Measurements from ENCODE around the gene DGKH.

The DGKH gene

GRCh38 chr13:42272804-42273175 lies 224.3 kb downstream of the DGKH start:
- Histone ChIP-seq H3K27ac (replicated peaks; ENCODE audit: low read length) (no peak overlapping the region), H3K4me3 (ENCODE audit: low read length in 2 of 2) (peak overlapping the region; percentile 62 to 96), H2BK5ac (ENCODE audit: low read length) (no peak overlapping the region), H3K9ac (ENCODE audit: low read depth, low read length, poor library complexity) (no peak overlapping the region), H2BK120ac (ENCODE audit: low read depth, low read length) (no peak overlapping the region), H3K23ac (ENCODE audit: low read depth, low read length, poor library complexity) (no peak overlapping the region), H3K9me3 (replicated peaks in 1 of 2; ENCODE audit: control insufficient read depth in 2 of 2, insufficient read depth in 1 of 2, low read depth in 1 of 2, low read length in 2 of 2) (peaks cover 4 to 7% of the 10 kb centered on the region in 2 donors), H3K4ac (ENCODE audit: low read length) (no peak overlapping the region), H2AK5ac (ENCODE audit: low read depth, low read length) (no peak overlapping the region), H3K27me3 (ENCODE audit: control insufficient read depth in 3 of 3, insufficient read depth in 3 of 3, low read depth in 1 of 3, low read length in 3 of 3) (no peaks in the 10 kb centered on the region), H3K18ac (ENCODE audit: low read length) (no peak overlapping the region), H3K79me1 (ENCODE audit: low read depth, low read length) (no peaks in the 10 kb centered on the region), H3K4me2 (ENCODE audit: insufficient read depth, low read length, poor library complexity, severe bottlenecking) (peak overlapping the region; percentile 79), H3K4me1 (ENCODE audit: control insufficient read depth in 2 of 2, insufficient read depth in 1 of 2, low read depth in 1 of 2, low read length in 2 of 2) (peaks cover 5% of the 10 kb centered on the region in 2 donors), H2AFZ (ENCODE audit: low read length) (peak overlapping the region; percentile 96), H2BK15ac (ENCODE audit: low read length) (no peak overlapping the region), H3K14ac (ENCODE audit: low read length) (no peak overlapping the region), H2BK12ac (ENCODE audit: low read length) (no peak overlapping the region), H3K36me3 (replicated peaks in 1 of 2; ENCODE audit: control insufficient read depth in 2 of 2, insufficient read depth in 2 of 2, low read length in 2 of 2) (no peaks in the 10 kb centered on the region), H4K91ac (ENCODE audit: low read depth, low read length, poor library complexity) (no peak overlapping the region), H4K8ac (ENCODE audit: low read depth, low read length) (no peak overlapping the region)
- no peak for DNase-seq (ENCODE audit: low spot score)
- no CpG with 5 or more reads among the region's 4 CpGs for WGBS, 2 donors (ENCODE audit: extremely low coverage in 2 of 2, insufficient read length in 2 of 2, insufficient replicate concordance in 1 of 2)

GRCh38 chr13:42274386-42275097 lies 226.1 kb downstream of the DGKH start:
- Histone ChIP-seq H3K18ac (ENCODE audit: low read length) (no peak overlapping the region), H2AFZ (ENCODE audit: low read length) (no peak overlapping the region), H3K9ac (ENCODE audit: low read depth, low read length, poor library complexity) (no peak overlapping the region), H3K4me3 (ENCODE audit: low read length in 2 of 2) (no peak overlapping the region), H3K27ac (replicated peaks; ENCODE audit: low read length) (no peak overlapping the region), H3K4me2 (ENCODE audit: insufficient read depth, low read length, poor library complexity, severe bottlenecking) (no peak overlapping the region), H2BK15ac (ENCODE audit: low read length) (no peak overlapping the region), H4K8ac (ENCODE audit: low read depth, low read length) (no peak overlapping the region), H2BK12ac (ENCODE audit: low read length) (no peak overlapping the region), H2BK5ac (ENCODE audit: low read length) (no peak overlapping the region), H4K91ac (ENCODE audit: low read depth, low read length, poor library complexity) (no peak overlapping the region), H3K23ac (ENCODE audit: low read depth, low read length, poor library complexity) (no peak overlapping the region), H2BK120ac (ENCODE audit: low read depth, low read length) (no peak overlapping the region), H3K79me1 (ENCODE audit: low read depth, low read length) (no peaks in the 10 kb centered on the region), H3K9me3 (replicated peaks in 1 of 2; ENCODE audit: control insufficient read depth in 2 of 2, insufficient read depth in 1 of 2, low read depth in 1 of 2, low read length in 2 of 2) (peaks cover 0 to 15% of the 10 kb centered on the region in 2 donors), H3K4me1 (ENCODE audit: control insufficient read depth in 2 of 2, insufficient read depth in 1 of 2, low read depth in 1 of 2, low read length in 2 of 2) (peaks cover 5% of the 10 kb centered on the region in 2 donors), H3K4ac (ENCODE audit: low read length) (no peak overlapping the region), H3K14ac (ENCODE audit: low read length) (no peak overlapping the region), H3K27me3 (ENCODE audit: control insufficient read depth in 3 of 3, insufficient read depth in 3 of 3, low read depth in 1 of 3, low read length in 3 of 3) (no peaks in the 10 kb centered on the region), H3K36me3 (replicated peaks in 1 of 2; ENCODE audit: control insufficient read depth in 2 of 2, insufficient read depth in 2 of 2, low read length in 2 of 2) (no peaks in the 10 kb centered on the region), H2AK5ac (ENCODE audit: low read depth, low read length) (no peak overlapping the region)
- WGBS, 2 donors (ENCODE audit: extremely low coverage in 2 of 2, insufficient read length in 2 of 2, insufficient replicate concordance in 1 of 2) = no CpG with 5 or more reads among the region's 10 CpGs
- no peak for DNase-seq (ENCODE audit: low spot score)

GRCh38 chr13:42275098-42275471 lies 226.6 kb downstream of the DGKH start:
- Histone ChIP-seq H3K14ac (ENCODE audit: low read length) (no peak overlapping the region), H2AK5ac (ENCODE audit: low read depth, low read length) (no peak overlapping the region), H2BK120ac (ENCODE audit: low read depth, low read length) (no peak overlapping the region), H3K18ac (ENCODE audit: low read length) (no peak overlapping the region), H4K8ac (ENCODE audit: low read depth, low read length) (no peak overlapping the region), H3K9ac (ENCODE audit: low read depth, low read length, poor library complexity) (no peak overlapping the region), H3K79me1 (ENCODE audit: low read depth, low read length) (no peaks in the 10 kb centered on the region), H3K4me2 (ENCODE audit: insufficient read depth, low read length, poor library complexity, severe bottlenecking) (no peak overlapping the region), H3K4me1 (ENCODE audit: control insufficient read depth in 2 of 2, insufficient read depth in 1 of 2, low read depth in 1 of 2, low read length in 2 of 2) (peaks cover 5% of the 10 kb centered on the region in 2 donors), H2AFZ (ENCODE audit: low read length) (no peak overlapping the region), H3K36me3 (replicated peaks in 1 of 2; ENCODE audit: control insufficient read depth in 2 of 2, insufficient read depth in 2 of 2, low read length in 2 of 2) (no peaks in the 10 kb centered on the region), H3K4me3 (ENCODE audit: low read length in 2 of 2) (no peak overlapping the region), H2BK12ac (ENCODE audit: low read length) (no peak overlapping the region), H2BK15ac (ENCODE audit: low read length) (no peak overlapping the region), H3K27me3 (ENCODE audit: control insufficient read depth in 3 of 3, insufficient read depth in 3 of 3, low read depth in 1 of 3, low read length in 3 of 3) (no peaks in the 10 kb centered on the region), H4K91ac (ENCODE audit: low read depth, low read length, poor library complexity) (no peak overlapping the region), H2BK5ac (ENCODE audit: low read length) (no peak overlapping the region), H3K4ac (ENCODE audit: low read length) (no peak overlapping the region), H3K23ac (ENCODE audit: low read depth, low read length, poor library complexity) (no peak overlapping the region), H3K27ac (replicated peaks; ENCODE audit: low read length) (no peak overlapping the region), H3K9me3 (replicated peaks in 1 of 2; ENCODE audit: control insufficient read depth in 2 of 2, insufficient read depth in 1 of 2, low read depth in 1 of 2, low read length in 2 of 2) (peaks cover 0 to 14% of the 10 kb centered on the region in 2 donors)
- no CpG with 5 or more reads among the region's 2 CpGs for WGBS, 2 donors (ENCODE audit: extremely low coverage in 2 of 2, insufficient read length in 2 of 2, insufficient replicate concordance in 1 of 2)
- no peak for DNase-seq (ENCODE audit: low spot score)

- Histone ChIP-seq H2BK12ac (ENCODE audit: low read length) (no peak overlapping the region), H3K9me3 (replicated peaks in 1 of 2; ENCODE audit: control insufficient read depth in 2 of 2, insufficient read depth in 1 of 2, low read depth in 1 of 2, low read length in 2 of 2) (peaks cover 0 to 10% of the 10 kb centered on the region in 2 donors), H3K27ac (replicated peaks; ENCODE audit: low read length) (no peak overlapping the region), H2BK5ac (ENCODE audit: low read length) (no peak overlapping the region), H2BK15ac (ENCODE audit: low read length) (no peak overlapping the region), H3K18ac (ENCODE audit: low read length) (no peak overlapping the region), H2AK5ac (ENCODE audit: low read depth, low read length) (no peak overlapping the region), H3K27me3 (ENCODE audit: control insufficient read depth in 3 of 3, insufficient read depth in 3 of 3, low read depth in 1 of 3, low read length in 3 of 3) (no peaks in the 10 kb centered on the region), H2AFZ (ENCODE audit: low read length) (no peak overlapping the region), H3K79me1 (ENCODE audit: low read depth, low read length) (no peaks in the 10 kb centered on the region), H3K9ac (ENCODE audit: low read depth, low read length, poor library complexity) (no peak overlapping the region), H3K23ac (ENCODE audit: low read depth, low read length, poor library complexity) (no peak overlapping the region), H3K14ac (ENCODE audit: low read length) (no peak overlapping the region), H3K36me3 (replicated peaks in 1 of 2; ENCODE audit: control insufficient read depth in 2 of 2, insufficient read depth in 2 of 2, low read length in 2 of 2) (no peaks in the 10 kb centered on the region), H3K4me1 (ENCODE audit: control insufficient read depth in 2 of 2, insufficient read depth in 1 of 2, low read depth in 1 of 2, low read length in 2 of 2) (peaks cover 5% of the 10 kb centered on the region in 2 donors), H4K8ac (ENCODE audit: low read depth, low read length) (no peak overlapping the region), H3K4me2 (ENCODE audit: insufficient read depth, low read length, poor library complexity, severe bottlenecking) (no peak overlapping the region), H4K91ac (ENCODE audit: low read depth, low read length, poor library complexity) (no peak overlapping the region), H2BK120ac (ENCODE audit: low read depth, low read length) (no peak overlapping the region), H3K4ac (ENCODE audit: low read length) (no peak overlapping the region), H3K4me3 (ENCODE audit: low read length in 2 of 2) (no peak overlapping the region)
- no CpG with 5 or more reads among the region's 4 CpGs for WGBS, 2 donors (ENCODE audit: extremely low coverage in 2 of 2, insufficient read length in 2 of 2, insufficient replicate concordance in 1 of 2)
- DNase-seq (ENCODE audit: low spot score) = no peak
These were observed 227.1 kb downstream of the DGKH start for GRCh38 chr13:42275506-42275905.

Measured in neuronal stem cell (in vitro differentiated cells).